A673 (cell line): ENCODE results near the gene GPR176. TPM values are rescaled to one million over a fixed set of nuclear protein-coding genes. Genes with fewer than 3 reads are reported as not detected.

Experiments
- BruUV-seq: library from RNA; stranded (reverse); fragments of 400-500 nt; replicated peaks from 2 replicates; lab custom pipeline; 2021; lab: Mats Ljungman, UMichigan
- CTCF ChIA-PET: fragments of 300-600 bp; sonication (Branson Sonifier 250); formaldehyde crosslinking; loops from one replicate; lab custom pipeline; 2022; ENCODE audit warnings: antibody characterized with exemption; lab: Charles Lee
- POLR2A ChIA-PET: fragments of 300-600 bp; sonication (Branson Sonifier 250); formaldehyde crosslinking; loops from one replicate; lab custom pipeline; 2022; ENCODE audit warnings: antibody characterized with exemption; ENCODE audit not compliant: low non-redundant PET; lab: Charles Lee
- DNase-seq: peaks from one replicate; pipeline ENCODE4 v3.0.0-alpha.2; 2015; ENCODE audit warnings: low spot score
- H3K27ac ChIP-seq: fragments of 200-600 bp; sonication (generic); 2 replicates; pipeline ENCODE4 v1.5.1; 2016; ENCODE audit warnings: mixed run types, low read depth, mild to moderate bottlenecking, mixed read lengths, antibody characterized with exemption, low read length; ENCODE audit not compliant: poor library complexity, severe bottlenecking
- H3K27me3 ChIP-seq: fragments of 200-600 bp; sonication (generic); replicated peaks from 2 replicates; pipeline ENCODE4 v1.6.1; 2017; ENCODE audit warnings: mixed run types, low read depth, mild to moderate bottlenecking, mixed read lengths, antibody characterized with exemption, low read length; ENCODE audit not compliant: insufficient read depth, poor library complexity
- H3K36me3 ChIP-seq: fragments of 200-600 bp; sonication (generic); 2 replicates; pipeline ENCODE4 v1.6.1; 2016; ENCODE audit warnings: mixed run types, mild to moderate bottlenecking, mixed read lengths, antibody characterized with exemption, low read length; ENCODE audit not compliant: insufficient read depth, poor library complexity, severe bottlenecking
- H3K4me1 ChIP-seq: fragments of 200-600 bp; sonication (generic); 2 replicates; pipeline ENCODE4 v1.6.1; 2017; ENCODE audit warnings: mixed run types, mild to moderate bottlenecking, mixed read lengths, antibody characterized with exemption, low read length; ENCODE audit not compliant: insufficient read depth, poor library complexity, severe bottlenecking
- H3K4me3 ChIP-seq: fragments of 200-600 bp; sonication (generic); 2 replicates; pipeline ENCODE4 v1.5.1; 2016; ENCODE audit warnings: low read depth, mixed run types, mild to moderate bottlenecking, mixed read lengths, low read length; ENCODE audit not compliant: poor library complexity, severe bottlenecking
- H3K9me3 ChIP-seq: fragments of 200-600 bp; sonication (generic); 2 replicates; pipeline ENCODE4 v1.6.1; 2016; ENCODE audit warnings: mixed run types, low read depth, mild to moderate bottlenecking, mixed read lengths, antibody characterized with exemption, low read length; ENCODE audit not compliant: poor library complexity, severe bottlenecking
- CTCF ChIP-seq: fragments of 300-800, 200-600 bp; sonication (generic); conservative IDR thresholded peaks from 2 replicates; pipeline ENCODE4 v1.5.1; 2017; ENCODE audit warnings: low read depth, mild to moderate bottlenecking, antibody characterized with exemption, low read length, moderate library complexity, mixed read lengths
- EZH2 ChIP-seq: fragments of 200-600 bp; sonication (generic); IDR thresholded peaks from 2 replicates; pipeline ENCODE4 v1.6.1; 2017; ENCODE audit warnings: borderline replicate concordance, low read depth, mild to moderate bottlenecking, mixed read lengths, antibody characterized with exemption, low read length; ENCODE audit not compliant: poor library complexity, severe bottlenecking
- intact Hi-C: fragments of 100-400 bp; cut with micrococcal nuclease; formaldehyde crosslinking; loops from one replicate; pipeline ENCODE4 v1.10.0; 2022; ENCODE audit not compliant: unreplicated experiment
- total RNA-seq: library from RNA; stranded (reverse); gene quantifications from 2 replicates; pipeline ENCODE4 v1.2.3, GENCODE V29; 2021

The GPR176 gene
- total RNA-seq, 1 experiment from 2014 or later: 5.6 TPM

GRCh38 chr15:39767921-39768320 lies 152.1 kb downstream of the GPR176 start:
- no peak overlapping the region for H3K27ac ChIP-seq
- H3K9me3 ChIP-seq: no peaks in the 10 kb centered on the region
- DNase-seq: no peak
- CTCF ChIA-PET: no interaction called here
- POLR2A ChIA-PET: no interaction called here
- intact Hi-C loops: no loop called here
- H3K4me1 ChIP-seq: no peaks in the 10 kb centered on the region
- no peaks in the 10 kb centered on the region for H3K36me3 ChIP-seq
- no peak overlapping the region for H3K4me3 ChIP-seq
- H3K27me3 ChIP-seq: no peaks in the 10 kb centered on the region
- no peak for TF ChIP-seq EZH2
- no peak for TF ChIP-seq CTCF
- BruUV-seq: no TSS peak

GRCh38 chr15:39761006-39761405 lies 159.1 kb downstream of the GPR176 start:
- H3K27me3 ChIP-seq: no peaks in the 10 kb centered on the region
- H3K36me3 ChIP-seq: no peaks in the 10 kb centered on the region
- intact Hi-C loops: no loop called here
- H3K4me3 ChIP-seq: no peak overlapping the region
- DNase-seq: no peak
- ChIA-PET CTCF (no interaction called here), POLR2A (no interaction called here)
- no peak for TF ChIP-seq EZH2
- TF ChIP-seq CTCF: no peak
- H3K4me1 ChIP-seq: no peaks in the 10 kb centered on the region
- no peak overlapping the region for H3K27ac ChIP-seq
- BruUV-seq: no TSS peak
- no peaks in the 10 kb centered on the region for H3K9me3 ChIP-seq

- intact Hi-C loops: loop anchor here (1.0 to 10.0 kb wide), 4 partner anchors 71 to 1050 kb away; no protein-coding TSS in a partner anchor
- ChIA-PET CTCF (interaction anchor here (0.5 to 2.7 kb wide), 11 partner anchors 21 to 585 kb away, joined by 3 to 33 read pairs (median 4); no protein-coding TSS in a partner anchor), POLR2A (interaction anchor here (0.7 kb wide), 1 partner anchor 167 kb away, joined by 3 read pairs; no protein-coding TSS in a partner anchor)
- Histone ChIP-seq H3K4me3 (no peak overlapping the region), H3K27ac (no peak overlapping the region), H3K9me3 (no peaks in the 10 kb centered on the region), H3K36me3 (no peaks in the 10 kb centered on the region), H3K4me1 (no peaks in the 10 kb centered on the region), H3K27me3 (peaks cover 5% of the 10 kb centered on the region)
- BruUV-seq: no TSS peak
- TF ChIP-seq CTCF (peak; percentile 87), EZH2 (no peak)
- DNase-seq: peak; percentile 72
Measured at GRCh38 chr15:39756806-39757522, 163.1 kb downstream of the GPR176 start.
